ENCODE results near the gene COBL. TPM values are rescaled to one million over a fixed set of nuclear protein-coding genes. Genes with fewer than 3 reads are reported as not detected.

Gene COBL
- total RNA-seq, 2 experiments from 2014 or later: not detected

DNA sequence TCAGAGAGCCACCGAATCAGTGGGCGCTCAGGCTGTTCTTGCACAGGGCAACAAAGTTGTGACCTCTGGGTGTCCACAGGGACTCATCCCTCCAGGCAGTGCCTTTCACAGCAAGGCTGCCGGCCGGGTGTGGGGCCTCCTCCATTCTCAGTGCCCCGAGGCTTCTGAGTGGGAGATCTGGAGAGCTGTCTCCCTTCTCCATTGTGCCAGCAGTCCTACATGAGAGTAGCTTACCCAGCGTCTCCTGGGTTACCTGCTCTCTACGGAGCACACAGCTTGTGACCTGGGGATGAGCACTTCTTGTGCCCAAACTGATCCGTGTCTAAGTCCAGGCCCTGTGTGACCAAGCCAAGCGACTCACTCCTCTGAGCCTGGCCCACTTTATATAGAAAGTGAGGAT is 293.1 kb downstream of the COBL start:
- no peak for DNase-seq
- CTCF ChIA-PET: no interaction called here
- no peak overlapping the region for H3K4me3 Mint-ChIP-seq

DNA sequence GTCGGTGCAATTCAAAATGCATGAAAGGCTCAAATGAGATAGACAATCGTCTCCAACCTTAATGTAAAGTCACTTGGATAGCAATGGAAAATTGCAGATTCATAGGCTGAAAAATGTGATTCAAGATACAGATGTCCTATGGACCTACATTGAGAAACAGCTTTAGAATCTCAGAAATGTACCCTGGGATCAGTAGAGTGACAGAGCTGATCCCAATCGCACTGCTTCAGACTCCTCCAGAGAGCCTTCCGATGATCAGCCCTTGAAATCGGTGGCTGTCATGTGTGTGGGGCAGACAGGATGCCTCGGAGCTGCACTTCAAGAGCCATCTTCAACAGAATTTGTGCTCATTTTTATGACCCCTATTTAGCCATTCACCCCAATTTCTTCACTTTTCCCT is 293.8 kb downstream of the COBL start:
- Mint-ChIP-seq H3K9me3 (no peaks in the 10 kb centered on the region), H3K27ac (no peak overlapping the region), H3K4me1 (peaks cover 3% of the 10 kb centered on the region), H3K4me3 (no peak overlapping the region), H3K27me3 (peaks cover 2% of the 10 kb centered on the region), H3K36me3 (ENCODE audit: low read depth) (no peaks in the 10 kb centered on the region)
- POLR2A ChIA-PET: no interaction called here
- CTCF ChIA-PET: no interaction called here
- no peak for DNase-seq

More for the DNA sequence above, 293.1 kb downstream of the COBL start:
- Mint-ChIP-seq H3K4me1 (no peaks in the 10 kb centered on the region), H3K9me3 (no peaks in the 10 kb centered on the region), H3K27ac (no peak overlapping the region), H3K27me3 (peaks cover 2% of the 10 kb centered on the region), H3K36me3 (ENCODE audit: low read depth) (no peaks in the 10 kb centered on the region)
- POLR2A ChIA-PET: no interaction called here

DNA sequence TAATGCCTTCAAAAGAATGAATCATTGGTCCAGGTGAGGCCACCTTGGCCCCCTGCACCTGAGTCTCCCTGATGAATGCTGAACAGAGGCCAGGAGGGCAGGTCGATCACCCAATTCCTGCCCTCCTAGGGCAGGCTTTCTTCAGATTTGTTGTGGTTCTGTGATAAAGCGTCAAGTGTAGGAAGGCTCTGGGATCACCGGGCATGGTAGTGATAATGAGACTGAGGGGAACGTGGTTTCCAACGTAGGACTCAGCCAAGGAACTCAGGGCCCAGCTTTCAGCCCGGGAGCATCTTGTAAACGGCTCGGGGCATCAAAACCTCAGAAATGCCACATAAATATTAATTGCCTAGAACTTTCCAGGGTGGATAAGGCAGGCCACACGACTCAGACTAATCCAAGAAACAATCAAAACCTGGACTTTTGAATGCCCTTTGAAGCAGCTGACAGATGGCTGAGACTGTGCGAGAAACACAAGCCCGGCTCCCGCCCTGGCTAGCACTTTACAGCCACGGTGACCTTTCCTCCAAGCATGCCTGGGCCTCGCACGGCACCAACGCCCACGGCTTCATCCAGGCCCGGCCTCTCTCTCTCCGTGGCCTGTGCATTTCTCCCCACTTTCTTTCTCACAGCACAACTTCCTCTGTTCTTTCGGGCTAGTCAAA is 294.6 kb downstream of the COBL start:
- H3K27ac Mint-ChIP-seq: no peak overlapping the region
- CTCF ChIA-PET: interaction anchor here (0.6 to 0.8 kb wide), 2 partner anchors 8 to 14 kb away, joined by 3 read pairs; no protein-coding TSS in a partner anchor
- POLR2A ChIA-PET: no interaction called here
- DNase-seq: no peak
- no peaks in the 10 kb centered on the region for H3K36me3 Mint-ChIP-seq (ENCODE audit: low read depth)
- H3K4me3 Mint-ChIP-seq: no peak overlapping the region
- H3K9me3 Mint-ChIP-seq: no peaks in the 10 kb centered on the region
- peaks cover 4% of the 10 kb centered on the region for H3K4me1 Mint-ChIP-seq
- peaks cover 2% of the 10 kb centered on the region for H3K27me3 Mint-ChIP-seq

DNA sequence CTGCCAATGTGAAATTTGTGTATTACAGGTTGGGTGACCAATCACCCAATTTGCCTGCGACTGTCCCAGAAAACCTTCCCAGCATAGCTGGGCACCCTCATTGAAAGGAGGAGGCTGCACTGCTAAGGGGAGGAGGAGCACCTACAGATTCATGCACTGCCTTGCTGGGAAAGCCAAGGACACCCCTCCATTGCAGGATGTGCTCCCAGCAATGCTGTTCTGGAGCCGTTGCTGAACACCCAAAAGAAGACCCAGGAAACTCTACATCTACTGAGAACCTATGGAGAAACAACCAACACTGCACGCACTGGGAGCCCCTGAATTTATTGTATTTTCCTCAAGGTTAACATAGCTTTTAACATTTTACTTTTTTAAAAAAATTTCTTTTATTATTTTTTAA is 295.7 kb downstream of the COBL start:
- Mint-ChIP-seq H3K9me3 (no peaks in the 10 kb centered on the region), H3K27me3 (peaks cover 2% of the 10 kb centered on the region), H3K36me3 (ENCODE audit: low read depth) (no peaks in the 10 kb centered on the region), H3K27ac (no peak overlapping the region), H3K4me1 (peaks cover 4% of the 10 kb centered on the region), H3K4me3 (no peak overlapping the region)
- no peak for DNase-seq
- ChIA-PET POLR2A (no interaction called here), CTCF (interaction anchor here (0.8 to 2.5 kb wide), 2 partner anchors 9 to 13 kb away, joined by 3 to 5 read pairs; no protein-coding TSS in a partner anchor)

DNA sequence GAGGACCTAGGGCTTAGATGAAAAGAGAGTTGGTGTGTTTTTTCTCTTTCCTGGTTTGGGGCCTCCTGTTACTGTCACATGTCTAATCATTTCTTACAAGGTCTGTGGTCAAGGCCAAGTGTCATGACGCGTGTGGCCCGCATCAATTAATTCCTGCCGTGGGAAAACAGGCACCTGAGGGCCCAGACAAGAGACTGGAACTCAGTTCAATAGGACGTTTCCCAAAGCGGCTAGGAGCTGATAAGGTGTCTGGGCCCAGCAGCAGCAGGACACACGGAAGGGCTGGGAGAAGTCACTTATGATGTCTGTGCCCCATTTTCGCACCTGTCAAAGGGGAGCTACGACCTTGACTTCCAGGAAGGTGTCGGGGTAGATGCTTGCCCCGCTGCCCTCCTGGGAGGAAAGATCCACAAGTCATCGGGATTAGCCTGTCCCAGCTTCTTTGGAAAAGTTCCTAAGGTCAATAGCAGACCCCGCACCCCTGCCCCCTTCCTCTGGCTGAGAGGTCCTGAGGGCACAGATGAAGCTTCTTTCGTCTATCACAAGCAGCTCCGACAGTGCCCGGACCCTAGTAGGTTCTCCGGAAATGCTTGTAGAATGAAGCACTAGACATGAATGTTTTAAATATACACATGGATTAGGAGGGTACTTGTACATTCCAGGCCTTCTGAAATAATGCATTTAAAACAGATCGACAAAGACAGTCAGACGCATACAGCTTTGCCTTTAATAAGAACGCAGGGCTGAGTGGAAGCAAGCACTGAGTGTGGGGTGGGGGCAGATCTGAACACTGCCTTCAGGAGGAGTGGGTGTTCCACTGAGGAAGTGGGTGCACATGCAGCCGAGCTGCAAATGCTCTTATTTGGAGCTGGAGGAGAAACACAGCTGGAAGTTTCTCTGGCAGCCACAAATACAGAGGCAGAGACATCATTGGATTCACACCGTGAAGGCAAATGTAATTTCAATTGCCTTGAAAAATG is 296.4 kb downstream of the COBL start:
- Mint-ChIP-seq H3K27me3 (peaks cover 2% of the 10 kb centered on the region), H3K4me3 (no peak overlapping the region), H3K27ac (no peak overlapping the region), H3K9me3 (no peaks in the 10 kb centered on the region), H3K4me1 (peaks cover 4% of the 10 kb centered on the region), H3K36me3 (ENCODE audit: low read depth) (no peaks in the 10 kb centered on the region)
- DNase-seq: no peak
- ChIA-PET POLR2A (no interaction called here), CTCF (interaction anchor here (2.5 kb wide), 1 partner anchor 10 kb away, joined by 5 read pairs; no protein-coding TSS in a partner anchor)

DNA sequence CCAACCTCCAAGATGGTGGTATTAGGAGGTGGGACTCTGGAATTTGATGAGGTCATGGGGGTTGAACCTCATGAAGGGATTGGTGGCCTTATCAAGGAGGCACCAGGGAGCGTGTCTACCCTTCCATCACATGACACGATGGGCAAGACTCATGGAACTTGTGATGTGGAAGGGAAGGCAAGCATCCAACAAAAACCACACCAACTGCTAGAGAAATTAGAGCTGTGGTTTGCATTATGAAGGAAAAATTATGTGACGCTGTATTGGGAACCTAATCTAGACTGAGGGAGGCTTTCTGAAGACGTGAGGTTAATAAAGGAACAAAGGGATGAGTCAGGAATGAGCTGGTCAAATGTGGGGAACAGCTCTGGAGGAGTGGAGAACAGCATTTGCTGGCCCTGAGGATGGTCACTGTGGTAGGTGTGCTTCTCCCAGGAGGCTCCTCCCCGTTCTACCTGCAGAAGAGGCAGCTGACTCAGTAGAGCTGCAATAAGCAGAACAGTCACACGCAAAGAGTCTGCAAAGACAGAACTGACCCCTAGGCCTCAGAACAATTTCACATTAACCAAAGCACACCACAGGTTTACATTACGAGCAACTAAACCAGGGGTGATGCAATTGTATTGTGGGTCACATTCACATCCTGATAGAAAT is 297.3 kb downstream of the COBL start:
- Mint-ChIP-seq H3K27me3 (peaks cover 2% of the 10 kb centered on the region), H3K27ac (no peak overlapping the region), H3K4me3 (no peak overlapping the region), H3K36me3 (ENCODE audit: low read depth) (no peaks in the 10 kb centered on the region), H3K9me3 (no peaks in the 10 kb centered on the region), H3K4me1 (peaks cover 4% of the 10 kb centered on the region)
- ChIA-PET CTCF (interaction anchor here (2.5 kb wide), 1 partner anchor 11 kb away, joined by 5 read pairs; no protein-coding TSS in a partner anchor), POLR2A (no interaction called here)
- no peak for DNase-seq

DNA sequence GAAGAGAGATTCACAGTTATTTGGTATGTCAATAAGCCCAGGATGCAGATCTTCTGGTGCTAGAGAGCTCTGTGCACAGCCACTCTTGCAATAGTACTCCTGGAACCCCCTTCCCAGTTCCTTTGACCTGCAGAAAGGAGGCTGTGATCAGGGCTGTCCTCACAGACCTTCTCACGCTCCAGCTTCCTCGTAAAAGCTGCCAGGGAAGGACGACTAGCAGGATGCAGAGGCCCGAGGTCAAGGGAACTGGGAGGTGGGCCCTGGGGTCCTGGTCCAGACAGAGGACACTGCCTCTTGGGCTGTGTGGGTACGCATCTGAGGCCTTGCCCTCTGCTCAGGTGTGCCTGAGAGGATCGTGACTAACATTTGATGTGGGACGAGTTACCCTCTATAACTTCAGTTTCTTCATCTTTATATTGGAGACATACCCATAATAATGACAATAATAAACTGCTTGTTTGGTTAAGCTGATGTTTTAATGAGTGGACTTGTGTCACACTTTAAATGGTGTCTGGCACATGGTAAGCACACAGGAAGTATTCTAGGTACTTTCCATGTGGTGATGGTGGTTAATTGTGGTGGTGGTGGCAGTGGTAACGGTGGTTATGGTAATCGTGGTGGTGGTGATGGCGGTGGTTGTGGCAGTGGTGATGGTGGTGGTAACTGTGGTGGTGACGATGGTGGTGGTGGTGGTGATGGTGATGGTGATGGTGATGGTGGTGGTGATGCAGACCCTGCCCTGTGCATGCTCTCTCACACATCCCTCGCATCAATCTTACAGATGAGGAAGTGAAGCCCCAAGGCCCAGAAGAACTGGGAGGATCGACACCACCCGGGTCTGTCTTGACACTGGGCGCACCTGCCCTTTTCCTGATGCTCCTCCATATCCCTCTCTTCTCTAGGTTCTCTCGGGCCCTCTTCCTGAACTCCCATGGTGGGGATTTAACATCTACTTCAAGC is 298.8 kb downstream of the COBL start:
- Mint-ChIP-seq H3K9me3 (no peaks in the 10 kb centered on the region), H3K4me3 (no peak overlapping the region), H3K27ac (no peak overlapping the region), H3K4me1 (peaks cover 4% of the 10 kb centered on the region), H3K27me3 (peaks cover 2% of the 10 kb centered on the region), H3K36me3 (ENCODE audit: low read depth) (no peaks in the 10 kb centered on the region)
- ChIA-PET POLR2A (no interaction called here), CTCF (no interaction called here)
- DNase-seq: no peak

DNA sequence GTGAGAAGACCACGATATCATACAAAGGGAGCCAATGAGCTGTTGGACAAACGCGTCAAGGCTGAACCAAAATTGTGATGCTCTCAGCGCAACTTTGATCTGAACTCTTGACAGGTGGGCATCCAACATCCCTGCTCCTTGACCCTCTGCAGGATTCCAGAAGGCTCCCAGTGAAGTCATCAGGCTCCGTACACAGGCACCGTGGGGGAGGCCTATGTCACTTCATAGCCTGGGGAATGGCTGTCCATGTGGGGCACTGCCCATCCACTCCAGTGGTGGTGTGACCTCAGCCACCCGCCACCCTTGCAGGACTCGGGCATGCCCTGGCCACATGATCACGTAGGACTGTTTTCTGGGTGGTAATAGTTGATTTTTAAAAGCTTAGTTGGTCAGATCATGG is 300.1 kb downstream of the COBL start:
- no peaks in the 10 kb centered on the region for H3K36me3 Mint-ChIP-seq (ENCODE audit: low read depth)
- CTCF ChIA-PET: no interaction called here

DNA sequence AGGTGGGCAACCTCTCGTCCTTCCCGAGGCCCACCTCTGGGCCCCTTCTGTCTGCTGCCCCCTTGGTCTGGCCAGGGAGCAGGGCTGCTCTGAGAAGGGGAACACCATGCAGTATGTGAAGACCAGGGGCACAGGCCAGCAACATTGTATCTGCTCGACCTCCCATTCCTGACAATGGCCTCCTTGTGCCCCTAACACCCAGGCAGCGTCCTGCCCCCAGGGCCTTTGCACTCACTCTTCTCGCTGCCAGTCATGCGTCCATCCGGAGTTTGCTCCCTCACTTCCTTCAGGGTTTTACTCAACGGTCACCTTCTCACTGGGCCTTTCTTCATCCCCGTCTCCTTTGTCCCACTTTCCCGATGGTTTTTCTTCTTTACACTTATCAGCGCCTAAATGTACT is 301.0 kb downstream of the COBL start:
- H3K9me3 Mint-ChIP-seq: no peaks in the 10 kb centered on the region
- H3K4me1 Mint-ChIP-seq: peaks cover 4% of the 10 kb centered on the region
- DNase-seq: no peak
- no peaks in the 10 kb centered on the region for H3K27me3 Mint-ChIP-seq
- CTCF ChIA-PET: no interaction called here
- POLR2A ChIA-PET: no interaction called here
- H3K36me3 Mint-ChIP-seq (ENCODE audit: low read depth): no peaks in the 10 kb centered on the region
- H3K4me3 Mint-ChIP-seq: no peak overlapping the region
- no peak overlapping the region for H3K27ac Mint-ChIP-seq

More for the DNA sequence above, 300.1 kb downstream of the COBL start:
- no peaks in the 10 kb centered on the region for H3K9me3 Mint-ChIP-seq
- no peak for DNase-seq
- H3K27me3 Mint-ChIP-seq: no peaks in the 10 kb centered on the region
- peaks cover 4% of the 10 kb centered on the region for H3K4me1 Mint-ChIP-seq
- no peak overlapping the region for H3K4me3 Mint-ChIP-seq
- POLR2A ChIA-PET: no interaction called here
- no peak overlapping the region for H3K27ac Mint-ChIP-seq

DNA sequence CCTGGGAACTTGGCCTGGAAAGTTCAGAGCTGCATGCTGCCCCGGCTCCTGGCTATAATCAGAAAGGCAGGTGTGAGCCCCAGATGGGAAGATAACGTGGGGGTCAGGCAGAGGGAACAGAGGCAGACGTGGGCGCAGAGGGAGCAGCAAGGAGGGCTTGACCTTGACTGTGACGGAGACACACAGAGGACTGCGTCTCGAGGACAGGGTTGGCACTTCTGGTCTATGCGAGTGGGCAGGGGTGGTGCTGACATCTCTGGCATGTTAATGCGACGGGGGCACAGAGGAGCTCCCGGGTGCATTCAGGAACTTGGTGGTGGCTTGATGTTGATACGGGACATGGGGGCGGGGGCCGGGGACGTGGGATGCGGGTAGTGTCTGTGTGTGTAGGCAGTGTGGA is 301.8 kb downstream of the COBL start:
- Mint-ChIP-seq H3K4me1 (peaks cover 4% of the 10 kb centered on the region), H3K27me3 (no peaks in the 10 kb centered on the region), H3K36me3 (ENCODE audit: low read depth) (no peaks in the 10 kb centered on the region), H3K4me3 (no peak overlapping the region), H3K9me3 (no peaks in the 10 kb centered on the region), H3K27ac (no peak overlapping the region)
- CTCF ChIA-PET: no interaction called here
- POLR2A ChIA-PET: no interaction called here
- DNase-seq: no peak

DNA sequence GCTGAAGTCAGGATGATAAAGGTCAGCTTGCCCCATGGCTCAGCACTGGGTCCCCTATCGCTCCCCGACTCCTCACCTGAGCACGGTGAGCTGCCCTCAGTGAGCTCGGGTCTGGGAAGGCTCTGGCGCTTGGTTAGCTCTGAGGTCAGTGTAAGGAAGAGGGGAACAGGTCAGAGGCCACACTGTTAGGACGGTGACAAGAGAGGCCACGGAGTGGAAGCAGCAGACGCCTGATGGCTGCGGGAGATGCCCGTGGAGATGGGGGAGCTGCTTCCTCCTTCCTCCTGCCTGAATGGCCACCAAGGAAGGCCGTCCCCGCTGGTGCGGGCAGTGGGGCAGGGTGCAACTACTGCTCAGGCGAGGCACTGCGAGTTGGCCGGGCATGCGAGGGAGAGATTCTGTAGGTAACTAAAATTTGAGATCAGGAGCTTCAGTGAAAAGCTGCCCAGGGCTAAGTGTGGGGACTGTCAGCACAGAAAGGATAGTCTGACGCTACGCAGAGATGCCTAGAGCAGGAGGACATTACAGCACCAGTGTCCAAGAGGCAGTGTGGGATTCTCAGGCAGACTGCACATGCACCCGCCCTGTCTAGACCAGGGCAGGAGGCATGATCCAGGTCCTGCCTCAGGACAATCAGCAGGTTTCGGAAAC is 302.6 kb downstream of the COBL start:
- Mint-ChIP-seq H3K9me3 (no peaks in the 10 kb centered on the region), H3K27ac (no peak overlapping the region), H3K27me3 (no peaks in the 10 kb centered on the region), H3K4me3 (no peak overlapping the region), H3K4me1 (peaks cover 4% of the 10 kb centered on the region), H3K36me3 (ENCODE audit: low read depth) (no peaks in the 10 kb centered on the region)
- CTCF ChIA-PET: interaction anchor here (0.7 kb wide), 1 partner anchor 8 kb away, joined by 3 read pairs; no protein-coding TSS in a partner anchor
- no peak for DNase-seq
- POLR2A ChIA-PET: no interaction called here
